GM18951 (cell line): ENCODE results near the gene DIAPH3.

Experiments
- POLR2A ChIP-seq: IDR thresholded peaks from 4 replicates; pipeline ENCODE4 v1.6.1; 2011; ENCODE audit warnings: mild to moderate bottlenecking; ENCODE audit not compliant: insufficient read length, insufficient read depth; ENCODE audit errors: extremely low read depth
- in situ Hi-C: fragments of 300-500 bp; cut with MboI; formaldehyde crosslinking; loops from one replicate; pipeline ENCODE4 v1.12.0; 2022; ENCODE audit warnings: low sequenced_read_pairs, mixed read lengths, inconsistent platforms; ENCODE audit not compliant: unreplicated experiment

Gene DIAPH3

DNA sequence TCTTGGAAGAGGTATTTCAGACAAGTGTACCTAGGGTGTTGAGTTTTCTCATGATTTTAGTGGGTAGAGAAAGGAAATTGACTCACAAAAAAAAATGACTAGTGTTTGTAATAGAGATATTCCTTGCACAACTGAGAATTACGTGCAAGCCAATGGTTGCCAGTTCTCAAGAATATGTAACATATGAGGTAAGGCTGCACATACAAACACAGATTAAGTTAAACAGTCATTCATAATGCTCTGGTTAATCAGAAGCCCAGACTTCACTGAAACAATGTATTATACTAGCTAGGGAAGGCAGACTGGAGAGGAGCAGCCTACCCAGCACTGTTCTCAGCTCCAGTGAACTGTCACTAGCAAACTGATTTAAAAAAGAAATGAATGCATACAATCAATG is 418.3 kb downstream of the DIAPH3 start:
- TF ChIP-seq POLR2A, result no peak
- in situ Hi-C loops, result no loop called here

DNA sequence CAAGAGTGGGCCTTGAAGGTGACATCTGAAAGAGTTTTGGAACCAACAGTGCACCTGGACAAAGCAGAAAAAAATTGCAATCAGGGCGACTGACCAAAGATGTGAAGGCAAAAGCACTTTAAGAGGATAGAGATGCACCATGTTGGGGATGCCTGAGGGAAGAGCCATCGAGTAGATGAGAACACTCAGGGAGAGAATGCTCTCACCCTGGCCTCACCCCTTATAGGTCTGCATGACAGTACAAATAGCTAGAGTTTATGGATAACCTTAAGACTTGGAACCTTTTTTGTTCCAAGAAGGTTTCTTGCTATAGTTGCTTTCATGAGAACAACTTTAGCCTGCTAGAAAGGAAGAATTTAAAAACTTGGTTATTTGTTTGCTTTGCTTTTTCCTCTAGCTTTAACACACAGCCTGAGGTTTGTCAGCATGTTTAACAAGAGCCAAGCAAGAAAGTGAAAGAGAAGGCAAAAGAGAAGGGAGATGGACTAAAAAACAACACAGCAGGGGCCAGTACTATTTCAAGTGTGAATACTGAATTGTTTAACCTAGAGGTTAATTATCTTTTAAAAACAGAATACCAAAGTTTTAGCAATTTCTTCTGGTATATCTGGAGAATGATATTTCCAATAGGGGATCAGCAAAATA is 418.9 kb downstream of the DIAPH3 start:
- no peak for TF ChIP-seq POLR2A
- in situ Hi-C loops, result no loop called here

DNA sequence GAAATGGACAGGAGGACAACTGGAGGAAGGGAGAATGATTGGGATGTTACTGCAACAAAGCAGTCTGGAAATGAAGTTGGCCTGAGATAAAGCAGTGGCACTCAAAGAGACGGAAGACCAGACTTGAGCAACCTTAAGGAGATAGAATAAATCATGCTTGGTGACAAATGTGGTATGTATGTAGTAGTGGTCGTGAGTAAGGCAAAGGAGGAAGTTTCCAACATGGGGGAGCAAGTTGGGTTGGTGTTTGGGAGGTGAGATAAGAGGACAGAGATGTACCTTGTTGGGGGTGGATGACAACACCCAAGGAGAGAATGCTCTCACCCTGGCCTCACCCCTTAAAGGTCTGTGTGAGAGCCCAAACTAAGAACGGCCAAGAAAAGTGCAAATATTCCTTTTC is 420.5 kb downstream of the DIAPH3 start:
- in situ Hi-C loops, result no loop called here

DNA sequence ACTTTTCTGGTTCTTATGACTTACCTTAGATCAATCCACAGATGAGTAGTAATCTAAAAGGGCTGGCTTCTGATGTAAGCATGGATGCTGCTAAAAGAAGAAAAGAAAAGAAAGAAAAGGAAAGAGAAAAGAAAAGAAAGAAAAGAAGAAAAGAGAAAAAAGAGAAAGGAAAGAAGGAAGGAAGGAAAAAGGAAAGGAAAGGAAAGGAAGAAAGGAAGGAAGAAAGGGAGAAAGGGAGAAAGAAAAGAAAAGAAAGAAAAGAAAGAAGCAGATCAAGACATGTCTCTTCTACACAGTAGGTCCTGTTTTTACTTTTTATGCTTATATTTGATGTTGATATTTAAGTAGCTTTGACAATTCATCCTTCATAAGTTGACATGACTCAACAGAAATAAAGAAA is 421.3 kb downstream of the DIAPH3 start:
- in situ Hi-C loops, result no loop called here
- no peak for TF ChIP-seq POLR2A

More for the DNA sequence above, 420.5 kb downstream of the DIAPH3 start:
- no peak for TF ChIP-seq POLR2A

DNA sequence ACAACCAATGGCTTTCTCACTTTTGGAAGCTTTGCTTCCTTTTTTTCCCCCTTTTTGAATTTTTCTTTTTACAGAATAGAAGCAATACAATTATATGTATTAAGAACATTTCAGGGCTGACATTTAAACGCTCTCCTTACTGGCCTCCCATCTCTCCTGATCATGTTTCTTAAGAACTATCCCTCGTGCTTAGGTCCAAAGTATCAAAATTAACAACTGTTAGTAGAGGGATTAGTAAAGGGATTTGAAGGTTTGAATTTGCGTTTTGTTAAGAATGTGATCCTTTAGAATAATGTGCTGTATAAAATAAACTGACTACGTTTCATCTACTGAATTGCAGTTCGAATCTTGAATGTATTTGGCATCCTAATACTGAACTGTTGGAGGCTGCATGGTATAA is 424.8 kb downstream of the DIAPH3 start:
- TF ChIP-seq POLR2A, result no peak
- in situ Hi-C loops, result no loop called here

DNA sequence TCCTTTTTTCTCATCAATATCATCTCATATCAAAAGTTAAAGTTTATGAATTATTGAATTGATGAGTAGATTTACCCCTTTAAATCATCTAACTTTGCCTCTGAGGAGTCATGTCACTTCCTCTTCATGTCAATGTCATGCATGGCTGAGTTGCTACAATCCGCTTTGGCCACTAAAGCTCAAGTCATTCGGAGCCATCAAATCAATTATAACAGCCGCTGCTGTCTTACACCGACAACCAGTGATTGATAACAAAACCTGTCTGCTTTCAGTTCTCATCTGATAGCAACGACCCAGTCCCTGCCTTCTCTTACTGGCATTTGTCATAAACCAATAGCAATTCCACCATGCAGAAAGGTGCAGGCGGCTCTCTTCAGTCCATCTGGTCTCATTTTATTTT is 429.3 kb downstream of the DIAPH3 start:
- TF ChIP-seq POLR2A, result no peak
- in situ Hi-C loops, result no loop called here

DNA sequence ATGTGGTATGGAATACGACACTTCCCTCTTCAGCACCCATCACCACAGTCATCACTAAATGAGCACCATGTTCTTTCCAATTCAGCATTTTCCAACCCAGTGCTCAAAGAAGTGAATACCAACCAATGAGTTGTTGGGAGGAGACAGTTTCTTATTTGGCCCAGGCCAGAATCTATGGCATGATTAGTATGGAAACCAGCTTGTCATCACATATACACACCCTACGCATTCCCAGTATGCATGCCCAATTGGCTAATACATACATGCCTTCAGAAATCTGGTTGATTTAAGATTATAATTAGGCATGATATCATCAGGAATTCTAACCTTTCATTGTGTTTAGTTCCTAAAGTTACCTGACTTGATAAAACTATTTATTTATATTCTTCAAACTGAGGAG is 430.0 kb downstream of the DIAPH3 start:
- in situ Hi-C loops, result no loop called here

DNA sequence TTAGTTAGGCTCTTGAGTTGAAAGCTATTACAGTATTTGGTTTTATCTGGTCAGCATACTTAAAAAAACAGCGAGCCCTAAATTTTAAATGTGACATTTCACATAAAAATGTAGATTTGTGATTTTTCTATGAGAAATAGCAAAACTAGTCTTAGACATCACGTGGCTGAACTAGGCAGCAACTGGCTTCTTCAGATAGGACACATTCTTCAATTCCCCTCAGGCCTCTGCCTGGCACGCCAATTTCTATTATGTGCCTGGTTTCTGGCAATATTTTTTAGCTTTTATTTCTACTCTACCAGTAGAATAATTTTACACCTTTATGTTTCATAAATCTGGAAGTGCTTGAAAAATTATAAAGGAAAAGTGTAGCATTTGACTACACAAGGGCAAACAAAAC is 433.7 kb downstream of the DIAPH3 start:
- TF ChIP-seq POLR2A, result no peak
- in situ Hi-C loops, result no loop called here

More for the DNA sequence above, 430.0 kb downstream of the DIAPH3 start:
- no peak for TF ChIP-seq POLR2A

DNA sequence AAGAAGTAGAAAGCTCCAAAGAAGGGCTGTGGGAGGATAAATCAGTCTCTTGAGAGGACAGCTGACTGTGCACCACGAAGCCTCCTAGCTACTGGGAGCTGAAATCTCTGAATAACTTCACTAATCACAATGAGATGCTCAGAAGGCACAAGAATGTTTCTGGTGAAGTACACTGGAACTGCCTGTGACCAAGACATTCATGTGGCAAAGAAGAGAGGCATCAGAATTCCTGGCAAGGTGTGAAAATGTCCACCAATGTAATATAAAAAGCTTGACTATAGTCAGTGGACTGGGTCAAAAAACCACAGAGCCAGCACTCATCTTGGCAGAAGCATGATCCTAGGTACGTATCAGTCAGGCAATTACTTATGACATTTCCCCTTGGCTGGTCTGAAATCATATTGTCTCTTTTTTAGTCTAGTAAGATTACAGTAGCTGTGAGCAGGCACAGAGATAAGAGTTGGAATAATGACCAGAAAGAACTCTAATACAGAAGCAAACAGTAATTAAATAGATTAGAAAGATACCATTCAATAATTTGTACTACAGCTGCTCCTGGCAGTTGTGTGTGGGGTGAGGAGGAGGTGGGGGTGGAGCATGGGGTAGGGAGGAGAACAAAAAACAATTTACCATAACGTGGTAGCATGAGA is 434.7 kb downstream of the DIAPH3 start:
- in situ Hi-C loops, result no loop called here
- no peak for TF ChIP-seq POLR2A

DNA sequence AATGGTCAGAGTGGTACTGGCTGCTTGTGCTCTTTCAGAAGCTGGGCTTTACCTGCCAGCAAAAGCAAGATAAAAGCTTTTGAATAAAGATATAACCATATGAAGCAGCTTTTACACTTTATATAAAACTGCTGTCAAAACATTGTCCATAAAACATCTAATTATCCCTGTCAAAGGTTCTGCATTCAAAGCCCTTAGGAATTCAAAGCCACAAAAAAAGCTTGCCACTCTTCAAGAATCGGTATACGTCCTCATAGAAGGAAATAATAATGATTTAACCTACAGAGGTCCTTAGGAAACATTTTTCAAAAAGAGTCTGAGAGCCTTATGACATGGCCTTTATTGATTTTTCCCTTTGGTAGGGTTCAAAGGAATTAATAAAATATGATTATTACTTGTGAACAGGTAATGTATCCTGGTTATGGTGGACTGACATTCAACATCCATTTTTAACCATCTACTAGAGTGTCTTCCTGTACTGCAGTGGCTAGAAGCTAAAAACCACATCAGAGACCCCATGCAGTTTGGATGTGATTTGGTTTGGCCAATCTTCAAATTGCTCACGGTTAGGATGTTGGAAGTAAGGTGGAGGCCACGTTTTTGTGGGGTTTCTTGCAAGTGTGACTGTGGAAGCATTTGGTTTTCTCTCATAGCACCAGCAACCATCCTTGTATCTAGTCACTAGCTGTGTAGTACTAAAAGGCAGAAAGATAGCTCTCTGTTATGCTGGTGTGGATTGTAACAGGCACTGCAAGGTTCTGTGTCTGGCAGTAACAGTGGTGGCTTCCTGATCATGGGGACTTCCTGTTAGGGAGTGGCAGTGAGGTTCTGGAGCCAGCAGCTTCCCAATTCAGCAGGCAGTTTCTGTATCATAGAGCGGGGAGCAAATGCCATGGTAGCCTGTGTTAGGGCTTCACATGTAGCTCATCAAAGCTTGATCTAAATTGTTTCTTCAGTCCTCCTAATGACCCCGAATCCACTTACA is 441.5 kb downstream of the DIAPH3 start:
- in situ Hi-C loops, result no loop called here
- TF ChIP-seq POLR2A, result no peak

DNA sequence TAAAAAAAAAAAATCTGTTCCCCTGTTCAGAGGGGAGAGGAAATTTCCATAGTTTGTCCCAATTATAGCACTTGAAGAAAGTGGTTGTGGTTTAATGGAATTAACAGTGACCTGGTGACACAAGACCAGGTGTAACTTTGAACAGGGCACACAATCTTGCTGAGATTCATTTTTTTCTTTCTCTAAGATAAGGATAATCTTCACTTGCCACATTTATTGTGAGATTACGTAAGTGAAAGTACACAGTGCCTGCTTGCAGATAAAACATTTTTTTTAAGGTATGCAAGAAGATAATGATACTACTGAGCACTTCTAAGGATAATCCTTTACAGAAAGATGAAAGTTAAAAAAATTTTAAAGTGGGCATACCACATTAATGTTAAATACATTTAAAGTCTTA is 448.1 kb downstream of the DIAPH3 start:
- in situ Hi-C loops, result no loop called here

DNA sequence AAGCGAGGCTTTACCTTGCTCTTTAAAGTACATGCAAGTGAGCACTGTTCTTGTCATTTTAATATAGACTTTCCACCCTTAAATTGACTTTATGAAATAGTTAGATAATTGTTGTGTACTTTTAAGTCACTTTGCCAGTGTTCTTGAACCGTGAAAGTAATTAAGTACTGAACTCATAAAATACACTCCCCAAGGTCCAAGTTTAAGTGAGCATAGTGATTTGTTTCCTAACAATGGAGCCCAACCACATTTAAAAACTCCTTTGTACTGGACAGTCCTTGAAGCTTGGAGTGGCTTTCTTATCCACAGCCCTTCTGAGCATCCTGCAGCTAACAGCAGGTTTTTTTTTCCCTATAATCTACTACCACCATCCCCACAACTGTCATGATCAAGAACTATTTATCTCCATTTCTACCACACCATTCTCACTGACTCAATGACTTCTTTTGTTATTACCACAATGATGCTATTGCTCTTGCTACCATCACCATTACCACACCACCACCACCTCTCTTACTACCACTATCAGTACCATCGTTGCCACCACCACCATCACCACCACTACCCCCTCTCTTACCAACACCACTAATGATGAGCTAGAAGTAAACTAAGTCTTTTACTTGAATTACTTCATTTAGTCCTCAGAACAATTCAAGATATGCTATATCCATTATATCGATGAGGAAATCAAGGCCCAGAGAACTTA is 452.6 kb downstream of the DIAPH3 start:
- TF ChIP-seq POLR2A, result no peak
- in situ Hi-C loops, result no loop called here

More for the DNA sequence above, 448.1 kb downstream of the DIAPH3 start:
- TF ChIP-seq POLR2A, result no peak

DNA sequence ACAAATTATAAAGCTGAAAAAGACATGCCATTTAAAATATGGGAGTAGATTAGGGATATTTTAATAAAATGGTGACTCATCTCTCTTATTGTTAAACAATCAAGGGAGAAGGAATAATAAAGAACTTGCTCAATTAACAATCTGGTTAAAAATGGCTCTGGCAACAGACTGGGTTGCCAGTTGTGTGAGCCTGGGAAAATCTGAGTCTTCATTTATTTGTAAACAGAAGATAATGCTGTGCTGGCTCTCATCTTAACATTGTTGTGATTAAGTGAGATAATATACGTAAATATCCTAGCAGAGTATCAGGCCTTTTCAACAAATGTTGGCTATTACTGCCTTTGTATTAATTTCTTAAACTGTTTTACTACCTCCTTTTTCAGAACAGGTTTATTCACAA is 453.3 kb downstream of the DIAPH3 start:
- in situ Hi-C loops, result no loop called here
- TF ChIP-seq POLR2A, result no peak
